HG03066 (cell line): ENCODE measurements around the gene PCDHA1.
"Not testable (repeated sequence)": the region's sequence is repeated elsewhere in the genome, so short reads cannot be mapped to it uniquely, and the experiment has no call there.

ENCODE experiments used
- ATAC-seq: cut with Tn5 transposase; IDR thresholded peaks from one replicate; pipeline ENCODE4 v1.9.1; 2021; ENCODE audit warnings: low read depth; ENCODE audit not compliant: unreplicated experiment

Gene PCDHA1

DNA sequence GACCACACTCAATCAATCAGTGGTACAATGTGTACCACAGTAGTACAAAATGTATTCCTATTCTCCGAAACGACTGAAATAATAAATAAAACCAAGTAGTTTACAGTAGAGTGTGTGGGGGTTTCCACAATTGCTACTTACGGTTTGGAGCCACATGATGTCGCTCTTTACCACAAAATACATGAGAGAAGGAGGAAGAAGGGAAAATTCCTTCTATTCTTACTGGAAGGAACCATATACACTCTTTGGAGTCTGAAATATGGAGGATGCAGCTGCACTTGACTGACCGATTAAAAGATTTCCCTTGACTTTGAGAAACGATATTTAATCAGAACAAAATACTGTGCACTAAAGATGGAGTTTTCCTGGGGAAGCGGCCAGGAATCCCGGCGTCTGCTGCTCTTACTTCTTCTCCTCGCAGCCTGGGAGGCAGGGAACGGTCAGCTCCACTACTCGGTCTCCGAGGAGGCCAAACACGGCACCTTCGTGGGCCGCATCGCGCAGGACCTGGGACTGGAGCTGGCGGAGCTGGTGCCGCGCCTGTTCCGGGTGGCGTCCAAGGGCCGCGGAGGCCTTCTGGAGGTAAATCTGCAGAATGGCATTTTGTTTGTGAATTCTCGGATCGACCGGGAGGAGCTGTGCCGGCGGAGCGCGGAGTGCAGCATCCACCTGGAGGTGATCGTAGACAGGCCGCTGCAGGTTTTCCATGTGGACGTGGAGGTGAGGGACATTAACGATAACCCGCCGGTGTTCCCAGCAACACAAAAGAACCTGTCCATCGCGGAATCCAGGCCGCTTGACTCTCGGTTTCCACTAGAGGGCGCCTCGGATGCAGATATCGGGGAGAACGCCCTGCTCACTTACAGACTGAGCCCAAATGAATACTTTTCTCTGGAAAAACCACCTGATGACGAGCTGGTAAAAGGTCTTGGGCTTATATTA lies 21.2 kb downstream of the PCDHA1 start, which contains the start of gene PCDHA4:
Gene PCDHA4 (plus strand): TSS at position 235 of the 942 bp plus-strand sequence.
- no peak for ATAC-seq

DNA sequence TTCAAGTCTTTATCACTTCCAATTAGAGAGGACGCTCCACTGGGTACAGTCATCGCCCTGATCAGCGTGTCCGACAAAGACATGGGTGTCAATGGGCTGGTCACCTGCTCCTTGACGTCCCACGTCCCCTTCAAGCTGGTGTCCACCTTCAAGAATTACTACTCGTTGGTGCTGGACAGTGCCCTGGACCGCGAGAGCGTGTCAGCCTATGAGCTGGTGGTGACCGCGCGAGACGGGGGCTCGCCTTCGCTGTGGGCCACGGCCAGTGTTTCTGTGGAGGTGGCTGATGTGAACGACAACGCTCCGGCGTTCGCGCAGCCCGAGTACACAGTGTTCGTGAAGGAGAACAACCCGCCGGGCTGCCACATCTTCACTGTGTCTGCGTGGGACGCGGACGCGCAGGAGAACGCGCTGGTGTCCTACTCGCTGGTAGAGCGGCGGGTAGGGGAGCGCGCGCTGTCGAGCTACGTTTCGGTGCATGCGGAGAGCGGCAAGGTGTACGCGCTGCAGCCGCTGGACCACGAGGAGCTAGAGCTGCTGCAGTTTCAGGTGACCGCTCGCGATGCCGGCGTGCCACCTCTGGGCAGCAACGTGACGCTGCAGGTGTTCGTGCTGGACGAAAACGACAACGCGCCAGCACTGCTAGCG lies 22.4 kb downstream of the PCDHA1 start:
- ATAC-seq, result not testable (repeated sequence)

DNA sequence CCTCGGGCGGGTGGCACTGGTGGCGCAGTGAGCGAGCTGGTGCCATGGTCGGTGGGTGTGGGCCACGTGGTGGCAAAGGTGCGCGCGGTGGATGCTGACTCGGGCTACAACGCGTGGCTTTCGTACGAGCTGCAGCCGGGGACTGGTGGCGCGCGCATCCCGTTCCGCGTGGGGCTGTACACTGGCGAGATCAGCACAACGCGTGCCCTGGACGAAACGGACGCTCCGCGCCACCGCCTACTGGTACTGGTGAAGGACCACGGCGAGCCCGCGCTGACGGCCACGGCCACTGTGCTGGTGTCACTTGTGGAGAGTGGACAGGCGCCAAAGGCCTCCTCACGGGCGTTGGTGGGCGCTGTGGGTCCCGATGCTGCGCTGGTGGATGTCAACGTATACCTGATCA lies 22.9 kb downstream of the PCDHA1 start:
- no peak for ATAC-seq

GRCh38 chr5:140821375-140822280 lies 35.7 kb downstream of the PCDHA1 start, which contains the start of gene PCDHA5:
Gene PCDHA5, plus strand, starts transcription at chr5:140821613.
- ATAC-seq, result no peak

DNA sequence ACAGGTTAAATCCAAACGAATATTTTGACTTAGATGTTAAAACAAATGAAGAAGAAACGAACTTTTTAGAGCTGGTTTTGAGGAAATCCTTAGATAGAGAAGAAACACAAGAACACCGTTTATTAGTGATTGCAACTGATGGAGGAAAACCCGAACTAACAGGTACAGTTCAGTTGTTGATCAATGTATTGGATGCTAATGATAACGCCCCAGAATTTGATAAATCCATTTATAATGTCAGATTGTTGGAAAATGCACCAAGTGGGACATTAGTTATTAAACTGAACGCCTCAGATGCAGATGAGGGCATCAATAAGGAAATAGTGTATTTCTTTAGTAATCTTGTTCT lies 36.3 kb downstream of the PCDHA1 start:
- no peak for ATAC-seq

- ATAC-seq, result not testable (repeated sequence)
These were observed 37.0 kb downstream of the PCDHA1 start for GRCh38 chr5:140822969-140823368.

DNA sequence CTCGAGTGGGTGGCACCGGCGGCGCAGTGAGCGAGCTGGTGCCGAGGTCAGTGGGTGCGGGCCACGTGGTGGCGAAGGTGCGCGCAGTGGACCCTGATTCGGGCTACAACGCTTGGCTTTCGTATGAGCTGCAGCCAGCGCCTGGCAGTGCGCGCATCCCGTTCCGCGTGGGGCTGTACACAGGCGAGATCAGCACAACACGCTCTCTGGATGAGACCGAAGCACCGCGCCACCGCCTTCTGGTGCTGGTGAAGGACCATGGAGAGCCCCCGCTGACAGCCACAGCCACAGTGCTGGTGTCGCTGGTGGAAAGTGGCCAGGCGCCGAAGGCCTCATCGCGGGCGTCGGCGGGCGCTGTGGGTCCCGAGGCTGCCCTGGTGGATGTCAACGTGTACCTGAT lies 37.5 kb downstream of the PCDHA1 start:
- no peak for ATAC-seq

GRCh38 chr5:140827704-140828361 lies 41.9 kb downstream of the PCDHA1 start, which contains the start of gene PCDHA6:
Gene PCDHA6, plus strand, starts transcription at chr5:140827960. Its CDS starts 132 bp downstream, at chr5:140828092.
- ATAC-seq, result no peak

GRCh38 chr5:140828362-140828737 lies 42.4 kb downstream of the PCDHA1 start:
- no peak for ATAC-seq

GRCh38 chr5:140829511-140830501 lies 43.9 kb downstream of the PCDHA1 start:
- ATAC-seq, result not testable (repeated sequence)

GRCh38 chr5:140833993-140834392 lies 48.1 kb downstream of the PCDHA1 start, which contains the start of gene PCDHA7:
Gene PCDHA7, plus strand, starts transcription at chr5:140834269. Its CDS starts 115 bp downstream, at chr5:140834384.
- ATAC-seq, result no peak

GRCh38 chr5:140834439-140835008 lies 48.6 kb downstream of the PCDHA1 start:
- not testable (repeated sequence) for ATAC-seq

- no peak for ATAC-seq
These were observed 49.9 kb downstream of the PCDHA1 start for GRCh38 chr5:140835622-140836510.

DNA sequence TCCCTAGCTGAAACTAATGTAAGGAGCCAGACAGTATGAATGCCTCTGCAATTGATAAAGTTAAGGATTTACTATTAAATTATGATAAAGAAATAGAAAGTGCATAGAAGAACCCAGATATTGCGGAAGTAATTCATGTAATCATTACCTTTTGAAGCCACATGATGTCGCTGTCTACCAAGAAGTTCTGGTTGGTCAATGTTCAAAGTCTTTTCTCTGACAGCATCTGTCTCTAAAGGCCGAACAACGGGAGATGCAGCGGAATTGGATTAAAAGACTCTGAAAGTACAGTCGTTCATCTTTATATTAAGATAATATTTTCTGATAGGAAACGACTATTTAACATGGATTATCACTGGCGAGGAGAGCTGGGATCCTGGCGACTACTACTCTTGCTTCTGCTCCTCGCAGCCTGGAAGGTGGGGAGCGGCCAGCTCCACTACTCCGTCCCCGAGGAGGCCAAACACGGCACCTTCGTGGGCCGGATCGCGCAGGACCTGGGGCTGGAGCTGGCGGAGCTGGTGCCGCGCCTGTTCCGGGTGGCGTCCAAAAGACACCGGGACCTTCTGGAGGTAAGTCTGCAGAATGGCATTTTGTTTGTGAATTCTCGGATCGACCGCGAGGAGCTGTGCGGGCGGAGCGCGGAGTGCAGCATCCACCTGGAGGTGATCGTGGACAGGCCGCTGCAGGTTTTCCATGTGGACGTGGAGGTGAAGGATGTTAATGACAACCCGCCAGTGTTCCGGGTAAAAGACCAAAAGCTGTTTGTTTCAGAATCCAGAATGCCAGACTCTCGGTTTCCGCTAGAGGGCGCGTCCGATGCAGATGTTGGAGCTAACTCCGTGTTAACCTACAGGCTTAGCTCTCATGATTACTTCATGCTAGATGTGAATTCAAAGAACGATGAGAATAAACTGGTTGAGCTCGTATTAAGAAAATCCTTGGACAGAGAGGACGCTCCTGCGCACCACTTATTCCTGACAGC lies 55.3 kb downstream of the PCDHA1 start, which contains the start of gene PCDHA8:
Gene PCDHA8 (plus strand): TSS at position 210 of the 985 bp plus-strand sequence. CDS start 135 bp downstream, at position 345.
- no peak for ATAC-seq

DNA sequence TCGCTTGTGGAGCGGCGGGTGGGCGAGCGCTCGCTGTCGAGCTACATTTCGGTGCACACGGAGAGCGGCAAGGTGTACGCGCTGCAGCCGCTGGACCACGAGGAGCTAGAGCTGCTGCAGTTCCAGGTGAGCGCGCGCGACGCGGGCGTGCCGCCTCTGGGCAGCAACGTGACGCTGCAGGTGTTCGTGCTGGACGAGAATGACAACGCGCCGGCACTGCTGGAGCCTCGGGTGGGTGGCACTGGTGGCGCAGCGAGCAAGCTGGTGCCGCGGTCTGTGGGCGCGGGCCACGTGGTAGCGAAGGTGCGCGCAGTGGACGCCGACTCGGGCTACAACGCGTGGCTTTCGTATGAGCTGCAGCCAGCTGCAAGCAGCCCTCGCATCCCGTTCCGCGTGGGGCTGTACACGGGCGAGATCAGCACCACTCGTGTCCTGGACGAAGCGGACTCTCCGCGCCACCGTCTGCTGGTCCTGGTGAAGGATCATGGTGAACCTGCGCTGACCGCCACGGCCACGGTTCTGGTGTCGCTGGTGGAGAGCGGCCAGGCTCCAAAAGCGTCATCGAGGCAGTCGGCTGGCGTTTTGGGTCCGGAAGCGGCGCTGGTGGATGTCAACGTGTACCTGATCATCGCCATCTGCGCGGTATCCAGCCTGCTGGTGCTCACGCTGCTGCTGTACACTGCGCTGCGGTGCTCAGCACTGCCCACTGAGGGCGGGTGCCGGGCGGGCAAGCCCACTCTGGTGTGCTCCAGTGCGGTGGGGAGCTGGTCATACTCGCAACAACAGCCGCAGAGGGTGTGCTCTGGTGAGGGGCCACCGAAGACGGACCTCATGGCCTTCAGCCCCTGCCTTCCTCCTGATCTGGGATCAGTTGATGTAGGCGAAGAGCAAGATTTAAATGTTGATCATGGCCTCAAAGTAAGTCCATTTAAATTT lies 57.1 kb downstream of the PCDHA1 start:
- no peak for ATAC-seq
